ENCODE results near the gene DHRSX. TPM values are rescaled to one million over a fixed set of nuclear protein-coding genes. Genes with fewer than 3 reads are reported as not detected.

The DHRSX gene
- total RNA-seq, 2 donors from 2014 or later: 36.5 to 45.4 TPM

GRCh38 chrX:2446815-2447214 is 54.0 kb downstream of the DHRSX start:
- peaks cover 36% of the 10 kb centered on the region for H3K36me3 Mint-ChIP-seq (ENCODE audit: low read depth)
- TF ChIP-seq CTCF (conservative IDR thresholded peaks at IDR 0.05): no peak
- H3K4me1 Mint-ChIP-seq: peaks cover 18% of the 10 kb centered on the region
- Histone ChIP-seq H3K27me3 (ENCODE audit: control insufficient read depth, insufficient read depth, low read length, poor library complexity, severe bottlenecking) (no peaks in the 10 kb centered on the region), H3K9ac (ENCODE audit: extremely low read depth, low read length, poor library complexity, severe bottlenecking) (no peak overlapping the region), H3K9me3 (ENCODE audit: control insufficient read depth, low read length) (peaks cover 8% of the 10 kb centered on the region), H3K4me1 (ENCODE audit: control insufficient read depth, insufficient read depth, low read length) (no peaks in the 10 kb centered on the region), H3K4me3 (ENCODE audit: low read length) (no peak overlapping the region), H3K36me3 (ENCODE audit: control insufficient read depth, insufficient read depth, low read length) (no peaks in the 10 kb centered on the region), H3K27ac (ENCODE audit: low read depth, low read length) (no peak overlapping the region)
- no peaks in the 10 kb centered on the region for H3K27me3 Mint-ChIP-seq (ENCODE audit: insufficient read depth)
- no peak for DNase-seq
- H3K27ac Mint-ChIP-seq: no peak overlapping the region
- WGBS, 2 experiments (ENCODE audit: insufficient coverage in 1 of 2, insufficient read length in 1 of 2): 95 to 99% methylated on average over 13 to 14 of the region's 14 CpGs
- H3K9me3 Mint-ChIP-seq: peaks cover 9% of the 10 kb centered on the region
- no peak overlapping the region for H3K4me3 Mint-ChIP-seq

GRCh38 chrX:2445662-2446623 is 54.8 kb downstream of the DHRSX start:
- WGBS, 2 experiments (ENCODE audit: insufficient coverage in 1 of 2, insufficient read length in 1 of 2): 93% methylated on average over 25 to 31 of the region's 31 CpGs
- Mint-ChIP-seq H3K27me3 (ENCODE audit: insufficient read depth) (no peaks in the 10 kb centered on the region), H3K4me1 (peaks cover 12% of the 10 kb centered on the region), H3K36me3 (ENCODE audit: low read depth) (peaks cover 42% of the 10 kb centered on the region), H3K9me3 (peaks cover 18% of the 10 kb centered on the region), H3K4me3 (no peak overlapping the region), H3K27ac (no peak overlapping the region)
- no peak for DNase-seq
- Histone ChIP-seq H3K9me3 (ENCODE audit: control insufficient read depth, low read length) (peaks cover 16% of the 10 kb centered on the region), H3K4me3 (ENCODE audit: low read length) (no peak overlapping the region), H3K27ac (ENCODE audit: low read depth, low read length) (no peak overlapping the region), H3K9ac (ENCODE audit: extremely low read depth, low read length, poor library complexity, severe bottlenecking) (no peak overlapping the region), H3K36me3 (ENCODE audit: control insufficient read depth, insufficient read depth, low read length) (peaks cover 8% of the 10 kb centered on the region), H3K4me1 (ENCODE audit: control insufficient read depth, insufficient read depth, low read length) (no peaks in the 10 kb centered on the region), H3K27me3 (ENCODE audit: control insufficient read depth, insufficient read depth, low read length, poor library complexity, severe bottlenecking) (no peaks in the 10 kb centered on the region)
- TF ChIP-seq CTCF (conservative IDR thresholded peaks at IDR 0.05): no peak

- no peak overlapping the region for H3K27ac Mint-ChIP-seq
- H3K9me3 Mint-ChIP-seq: peaks cover 43% of the 10 kb centered on the region
- Histone ChIP-seq H3K27ac (ENCODE audit: low read depth, low read length) (no peak overlapping the region), H3K4me1 (ENCODE audit: control insufficient read depth, insufficient read depth, low read length) (no peaks in the 10 kb centered on the region), H3K9ac (ENCODE audit: extremely low read depth, low read length, poor library complexity, severe bottlenecking) (no peak overlapping the region), H3K36me3 (ENCODE audit: control insufficient read depth, insufficient read depth, low read length) (peaks cover 16% of the 10 kb centered on the region), H3K9me3 (ENCODE audit: control insufficient read depth, low read length) (peaks cover 33% of the 10 kb centered on the region), H3K27me3 (ENCODE audit: control insufficient read depth, insufficient read depth, low read length, poor library complexity, severe bottlenecking) (no peaks in the 10 kb centered on the region), H3K4me3 (ENCODE audit: low read length) (no peak overlapping the region)
- DNase-seq: no peak
- no peak for TF ChIP-seq CTCF (conservative IDR thresholded peaks at IDR 0.05)
- H3K4me1 Mint-ChIP-seq: no peaks in the 10 kb centered on the region
- no peaks in the 10 kb centered on the region for H3K27me3 Mint-ChIP-seq (ENCODE audit: insufficient read depth)
- peaks cover 52% of the 10 kb centered on the region for H3K36me3 Mint-ChIP-seq (ENCODE audit: low read depth)
- no peak overlapping the region for H3K4me3 Mint-ChIP-seq
- WGBS, 2 experiments (ENCODE audit: insufficient coverage in 1 of 2, insufficient read length in 1 of 2): 93% methylated on average over 2 to 7 of the region's 7 CpGs
Measured at GRCh38 chrX:2442694-2443093, 58.1 kb downstream of the DHRSX start.

Data from endodermal cell (in vitro differentiated cells).